ENCODE measurements around the gene MYCT1.
A peak's percentile ranks its signal among the peaks of the same experiment; 100 is the strongest.

Gene MYCT1

DNA sequence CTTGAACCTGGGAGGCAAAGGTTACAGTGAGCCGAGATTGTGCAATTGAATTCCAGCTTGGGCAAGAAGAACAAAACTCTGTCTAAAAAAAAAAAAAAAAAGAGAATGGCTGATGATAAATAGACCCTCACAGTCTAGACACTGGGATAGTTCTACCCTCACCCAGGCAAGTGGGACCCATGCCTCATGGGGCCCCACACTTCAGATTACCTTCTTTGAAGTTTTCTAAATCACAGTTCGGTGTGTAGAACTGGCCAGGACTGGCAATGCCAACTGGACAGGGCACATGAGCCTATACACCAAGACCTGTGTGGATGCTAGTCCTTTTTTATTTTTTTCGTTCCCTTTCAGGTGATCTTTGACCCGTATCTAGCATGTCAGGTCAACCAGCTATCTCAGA lies 28.6 kb downstream of the MYCT1 start:
- no peak for DNase-seq

DNA sequence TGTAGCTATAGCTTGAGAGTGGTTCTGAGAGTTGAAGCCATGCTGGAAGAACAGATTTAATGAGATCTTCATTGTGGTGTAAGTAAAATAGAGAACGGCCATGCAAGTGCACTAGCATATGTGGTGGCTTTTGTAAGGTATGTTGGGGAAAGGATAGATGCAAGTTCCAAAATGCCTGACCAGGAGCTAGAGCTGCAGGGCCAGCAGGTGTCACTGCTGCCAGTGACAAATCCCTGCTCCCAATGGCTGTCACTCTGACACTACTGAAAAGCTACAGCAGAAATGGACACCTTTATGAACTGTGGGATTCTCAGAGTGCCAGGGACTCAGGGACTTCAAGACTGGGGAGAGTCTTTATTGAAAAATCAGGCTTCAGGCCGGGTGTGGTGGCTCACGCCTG lies 29.8 kb downstream of the MYCT1 start:
- DNase-seq: no peak

GRCh38 chr6:152734630-152735029 lies 36.9 kb downstream of the MYCT1 start:
- DNase-seq: no peak

DNA sequence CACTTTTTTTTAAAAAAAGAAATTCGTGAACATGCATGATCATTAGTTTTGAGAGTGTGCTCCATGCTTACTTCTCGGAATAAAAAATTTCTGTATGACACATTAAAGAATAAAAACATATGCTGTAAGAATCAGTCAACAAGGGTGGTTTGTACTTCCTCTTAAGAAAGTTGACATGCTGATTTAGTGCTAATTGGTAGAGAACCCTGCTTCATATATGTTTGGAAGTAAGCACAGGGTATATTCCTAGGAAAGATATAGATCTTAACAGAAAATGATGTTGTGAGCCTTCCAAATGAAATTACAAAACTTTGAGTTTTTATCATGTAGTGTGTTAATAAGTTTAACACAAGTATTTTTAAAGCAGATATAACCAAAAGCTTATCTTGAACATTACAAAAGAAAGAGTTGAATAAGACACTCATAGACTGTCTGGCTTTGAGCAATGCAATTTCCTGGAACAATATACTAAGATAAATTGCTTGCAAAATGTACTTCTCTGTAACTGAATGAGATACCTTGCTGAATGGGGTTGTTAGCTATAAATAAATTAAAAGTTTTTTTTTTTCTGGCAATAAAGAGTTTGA lies 39.1 kb downstream of the MYCT1 start:
- DNase-seq: no peak

DNA sequence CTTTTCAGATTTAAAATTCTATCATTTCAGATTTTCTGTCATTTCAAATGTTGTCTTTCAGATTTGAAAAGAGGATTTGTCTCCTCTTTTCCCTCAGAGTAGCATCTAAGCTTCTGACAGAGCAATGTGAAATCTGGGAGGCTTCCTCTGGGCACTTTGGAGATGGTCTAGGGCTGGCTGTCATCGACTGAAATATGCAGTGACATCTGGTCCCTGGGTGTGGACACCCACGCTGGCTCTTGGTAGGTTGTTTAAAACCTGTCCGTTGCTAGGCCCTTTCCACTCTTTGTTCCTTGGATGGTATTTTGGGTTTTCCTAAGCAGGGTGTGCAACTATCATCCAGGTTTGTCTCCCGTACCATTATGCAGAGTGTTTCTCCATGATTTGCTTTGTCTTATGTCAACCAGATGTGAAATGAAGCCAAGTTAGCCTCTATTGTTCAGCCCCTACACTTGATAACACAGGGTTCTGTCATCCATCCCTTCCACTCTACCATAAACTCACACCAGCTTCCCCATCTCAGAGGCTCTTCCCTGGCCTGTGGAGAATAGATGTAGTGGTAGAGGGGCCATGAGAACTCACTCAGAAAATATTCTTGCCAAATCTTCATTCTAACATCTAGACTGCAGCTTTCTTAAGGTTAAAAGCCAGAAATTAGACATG lies 47.9 kb downstream of the MYCT1 start:
- DNase-seq: no peak

DNA sequence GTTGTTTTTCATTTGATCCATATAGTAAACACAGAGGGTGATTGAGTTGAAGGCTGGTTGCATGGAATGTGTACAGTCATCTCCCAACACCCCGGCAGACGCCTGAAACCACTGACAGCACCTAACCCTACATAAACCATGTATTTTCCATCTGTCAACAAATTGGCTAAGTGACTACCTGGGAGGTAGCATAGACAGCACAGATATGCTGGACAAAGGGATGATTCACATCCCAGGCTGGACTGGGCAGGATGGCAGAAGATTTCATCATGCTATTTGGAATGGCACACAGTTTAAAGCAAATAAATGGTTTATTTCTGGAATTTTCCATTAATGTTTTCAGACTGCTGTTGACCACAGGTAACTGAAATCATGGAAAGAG lies 48.5 kb downstream of the MYCT1 start:
- no peak for DNase-seq

DNA sequence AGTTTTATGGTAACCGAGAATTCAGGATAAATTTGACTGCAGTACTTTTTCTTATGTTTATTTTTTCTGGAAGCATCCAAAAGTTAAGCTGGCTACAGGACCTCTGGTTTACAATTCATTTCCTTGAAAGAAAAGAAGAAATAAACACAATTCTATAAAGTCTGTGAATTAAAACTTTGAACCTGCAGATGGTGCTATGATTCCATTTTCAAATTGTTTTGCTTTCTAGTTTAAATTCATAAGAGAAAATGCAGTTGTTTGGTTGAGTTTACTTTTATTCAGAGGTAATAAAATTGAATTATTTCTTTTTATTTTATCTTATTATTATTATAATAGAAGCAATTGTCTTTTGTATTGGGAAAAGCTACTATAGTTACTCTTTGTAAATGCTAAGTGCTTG lies 51.1 kb downstream of the MYCT1 start:
- peak; percentile 13 for DNase-seq

DNA sequence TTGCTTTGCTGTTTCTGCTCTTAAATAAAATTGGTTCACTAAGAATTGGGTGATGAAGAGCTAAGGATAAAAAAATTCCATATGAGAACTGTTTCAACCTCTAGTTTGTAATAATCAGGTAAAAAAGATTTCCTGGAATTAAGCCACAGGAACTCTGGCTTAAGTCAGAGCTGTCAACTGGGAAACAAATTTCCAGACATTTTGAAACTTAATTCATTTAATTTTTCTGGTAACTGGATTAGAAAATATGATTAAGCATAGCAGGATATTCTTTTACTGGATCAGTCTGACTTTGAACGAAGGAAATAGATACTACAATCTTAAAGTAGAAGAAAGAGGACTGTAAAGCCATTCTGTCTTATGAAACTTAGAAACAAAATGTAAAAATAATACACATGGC lies 51.6 kb downstream of the MYCT1 start:
- no peak for DNase-seq

DNA sequence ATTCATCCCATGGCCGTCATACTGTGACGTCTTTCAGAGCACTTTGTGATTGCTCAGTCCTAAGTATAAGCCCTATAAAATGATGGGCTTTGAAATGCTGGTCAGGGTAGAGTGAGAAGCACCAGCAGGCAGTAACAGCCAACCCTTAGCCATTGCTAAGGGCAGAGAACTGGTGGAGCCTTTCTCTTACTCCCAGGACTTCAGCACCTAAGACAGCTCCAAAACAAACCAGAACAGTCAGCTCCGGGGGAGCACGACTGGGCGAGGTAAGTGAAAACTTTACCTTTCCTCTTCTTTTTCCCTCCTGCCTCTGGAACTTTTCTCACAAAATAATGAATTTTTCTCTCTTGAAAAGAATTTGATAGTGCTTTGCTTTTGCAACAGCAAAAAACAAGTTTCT lies 53.0 kb downstream of the MYCT1 start, which contains the start of gene VIP:
Gene VIP, plus strand, starts transcription at position 104 of the 400 bp plus-strand sequence. CDS start 1,381 bp downstream, outside the sequence.
- DNase-seq: peak; percentile 26

- no peak for DNase-seq
These were observed 67.6 kb downstream of the MYCT1 start for GRCh38 chr6:152765331-152765730.

DNA sequence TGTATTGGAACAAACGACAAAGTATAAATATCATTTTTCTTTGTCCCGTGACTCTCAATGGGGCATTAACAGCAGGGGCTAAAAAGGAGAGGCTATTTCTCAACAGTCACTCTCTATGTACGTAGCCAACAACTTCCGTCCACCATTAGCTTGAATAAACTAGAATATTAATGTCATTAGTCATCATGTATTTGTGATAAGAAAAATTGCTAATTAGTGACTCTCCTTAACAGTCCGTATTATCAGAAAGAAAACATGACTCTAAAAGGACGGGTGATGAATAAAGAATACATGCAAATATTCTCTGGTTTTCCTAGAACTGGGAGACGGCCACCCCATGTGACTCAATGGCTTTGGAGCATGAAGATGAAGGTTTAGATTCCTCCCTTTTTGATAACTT lies 71.5 kb downstream of the MYCT1 start:
- DNase-seq: no peak

DNA sequence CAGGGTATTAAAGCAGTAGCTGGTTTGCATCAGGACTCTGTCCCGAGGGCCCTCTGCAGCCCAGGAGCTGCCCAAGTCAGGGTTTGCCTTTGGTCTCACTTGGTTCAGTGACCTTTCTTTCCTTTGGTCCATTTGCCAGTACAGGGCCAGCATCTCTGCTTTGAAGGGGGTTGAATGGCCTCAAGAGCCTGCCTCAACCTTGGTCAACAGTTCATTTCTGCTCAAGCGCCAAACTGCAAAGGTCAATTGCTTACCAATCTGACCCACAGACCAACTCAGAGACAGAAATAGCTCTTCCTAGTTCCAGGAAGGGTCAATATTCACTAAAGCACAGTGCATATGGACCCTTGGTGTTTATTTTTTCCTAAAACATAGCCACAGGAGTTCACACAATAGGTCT lies 72.3 kb downstream of the MYCT1 start:
- DNase-seq: no peak

GRCh38 chr6:152771061-152771687 lies 73.5 kb downstream of the MYCT1 start:
- no peak for DNase-seq
